ENCODE results near the gene SCNN1B.
"Not testable (repeated sequence)": the region's sequence is repeated elsewhere in the genome, so short reads cannot be mapped to it uniquely, and the experiment has no call there.

SCNN1B gene

GRCh38 chr16:23302045-23302956, at the start of gene SCNN1B:
Gene SCNN1B (plus strand): TSS chr16:23302302. CDS start chr16:23348600, 46,298 bp downstream.
- DNase-seq, result no peak

- no peak for DNase-seq
Measured at GRCh38 chr16:23252310-23252709, 49.8 kb upstream of the SCNN1B start.

GRCh38 chr16:23253650-23254049, 48.5 kb upstream of the SCNN1B start:
- not testable (repeated sequence) for DNase-seq

DNA sequence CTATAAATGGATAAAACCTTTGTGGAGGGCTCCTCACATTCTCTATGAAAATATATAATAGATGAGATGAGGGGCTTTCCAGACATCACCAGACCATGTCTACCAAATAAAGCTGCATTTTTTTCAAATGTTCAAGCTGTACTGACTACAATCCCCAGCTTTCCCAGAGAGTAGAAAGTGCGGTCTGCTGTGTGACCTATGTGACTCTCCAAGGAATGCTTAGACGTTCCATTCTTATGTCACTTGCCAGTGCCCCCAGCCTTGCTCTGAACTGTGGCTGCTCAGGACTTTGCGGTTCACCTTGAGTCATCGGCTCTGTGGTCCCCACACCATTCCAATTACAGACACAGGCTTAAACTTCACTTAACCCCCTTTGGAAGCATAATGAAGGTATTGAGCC, 47.8 kb upstream of the SCNN1B start:
- DNase-seq, result no peak

GRCh38 chr16:23255000-23255399, 47.1 kb upstream of the SCNN1B start:
- no peak for DNase-seq

DNA sequence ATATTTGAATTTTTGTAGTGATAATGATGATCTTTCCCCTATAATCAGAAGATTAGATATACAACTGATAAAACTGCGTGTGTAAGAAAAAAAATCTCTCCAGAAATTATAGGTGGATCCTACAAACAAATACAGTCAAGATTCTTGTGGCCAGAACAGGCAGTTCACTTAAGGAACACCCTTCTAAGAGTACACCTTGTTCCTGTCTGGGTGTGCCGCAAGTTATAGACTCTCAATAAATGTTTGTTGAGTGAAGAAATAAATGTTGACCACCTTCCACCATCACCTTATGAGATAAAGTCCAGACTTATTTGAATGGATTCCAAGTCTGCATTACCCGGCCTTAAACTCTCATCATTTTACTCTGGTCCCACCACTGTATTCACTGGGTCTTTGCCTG, 45.7 kb upstream of the SCNN1B start:
- no peak for DNase-seq

DNA sequence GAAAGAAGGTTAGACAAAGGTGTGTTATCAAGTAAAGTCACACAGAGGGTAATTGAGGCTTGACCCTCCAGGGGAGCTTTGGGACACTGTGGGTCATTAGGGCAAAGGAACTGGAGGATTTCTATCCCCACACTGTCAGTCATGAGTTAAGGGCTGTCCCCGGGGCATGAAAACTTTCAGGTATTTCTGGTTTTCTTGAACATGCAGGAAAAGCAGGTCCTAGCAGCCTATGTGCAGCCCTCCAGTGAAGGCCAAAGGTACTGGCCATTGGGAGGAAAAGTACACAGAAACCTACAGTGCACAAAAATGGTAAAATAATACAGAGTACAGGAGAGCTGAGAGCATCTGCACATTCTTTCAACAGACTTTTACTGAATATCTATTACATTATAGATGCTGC, 44.4 kb upstream of the SCNN1B start:
- DNase-seq, result no peak

DNA sequence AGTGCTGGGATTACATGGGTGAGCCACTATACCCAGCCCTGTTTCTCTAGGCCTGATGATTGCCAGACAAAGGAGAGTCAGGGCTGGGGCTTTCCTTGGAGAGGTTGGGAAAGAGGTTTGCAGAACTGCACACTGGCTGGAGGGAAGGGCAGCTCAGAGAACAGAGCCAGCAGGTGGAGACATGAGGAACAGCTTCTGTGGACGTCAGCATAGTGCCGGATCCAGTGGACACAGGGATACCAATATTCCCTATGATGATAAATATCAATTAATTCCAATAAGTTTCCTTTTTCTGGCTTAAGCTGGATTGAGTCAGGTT, 43.2 kb upstream of the SCNN1B start:
- no peak for DNase-seq

GRCh38 chr16:23267647-23268046, 34.5 kb upstream of the SCNN1B start:
- no peak for DNase-seq

- no peak for DNase-seq
Measured at GRCh38 chr16:23268561-23268960, 33.5 kb upstream of the SCNN1B start.

DNA sequence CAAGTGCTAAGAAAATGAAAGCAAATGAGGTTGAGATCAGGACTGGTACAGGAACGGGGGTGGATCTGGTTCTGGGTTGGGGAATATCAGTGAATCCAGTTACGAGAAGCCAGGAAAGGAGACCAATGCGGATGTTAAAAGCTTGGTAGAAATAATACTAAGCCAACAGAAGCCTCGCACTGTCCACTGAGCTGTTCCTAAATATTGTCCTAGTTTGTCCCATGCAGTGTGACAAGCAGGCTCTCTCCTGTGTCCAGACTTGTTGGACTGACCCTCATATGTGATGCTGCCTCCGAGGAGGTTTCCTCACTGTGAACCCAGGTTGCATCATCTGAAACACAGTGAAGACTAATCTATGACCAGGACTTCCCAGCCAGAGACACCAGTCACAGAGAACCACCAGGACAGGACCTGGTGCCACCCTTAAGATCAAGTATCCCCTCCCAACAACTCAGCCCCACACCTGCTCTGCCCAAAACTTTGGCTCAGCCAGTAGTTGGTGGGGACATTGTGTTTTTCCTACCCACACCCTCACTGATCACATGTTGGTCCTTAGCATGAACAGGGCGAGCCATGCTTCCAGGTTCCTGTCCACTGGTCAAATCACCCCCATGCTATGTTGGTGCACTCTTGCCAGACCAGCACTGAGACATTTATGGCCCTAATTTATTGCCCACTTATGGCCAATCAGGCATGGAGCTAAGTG, 32.7 kb upstream of the SCNN1B start:
- no peak for DNase-seq

- DNase-seq, result no peak
Measured at GRCh38 chr16:23270654-23271053, 31.4 kb upstream of the SCNN1B start.

DNA sequence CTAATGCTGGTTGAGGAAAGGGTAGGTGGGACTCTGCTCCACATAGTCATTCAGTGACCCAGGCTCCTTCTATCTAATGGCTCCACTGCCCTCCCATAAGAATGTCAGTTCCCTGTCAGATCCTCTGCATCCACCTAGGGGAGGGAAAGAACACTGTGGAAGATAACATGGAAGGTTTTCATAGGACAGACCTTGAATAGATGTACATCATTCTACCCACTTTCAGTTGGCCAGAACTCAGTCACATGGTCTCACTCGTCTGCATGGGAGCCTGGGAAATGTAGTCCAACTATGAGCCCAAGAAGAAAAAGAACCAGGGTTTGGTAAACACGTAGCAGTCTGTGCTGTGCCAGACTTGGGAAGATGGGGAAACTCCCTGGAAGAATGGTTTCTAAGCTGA, 27.1 kb upstream of the SCNN1B start:
- DNase-seq, result no peak

GRCh38 chr16:23276821-23277220, 25.3 kb upstream of the SCNN1B start:
- DNase-seq, result no peak

- no peak for DNase-seq
Measured at GRCh38 chr16:23278031-23278430, 24.1 kb upstream of the SCNN1B start.

- DNase-seq, result no peak
Measured at GRCh38 chr16:23279721-23280153, 22.4 kb upstream of the SCNN1B start.

DNA sequence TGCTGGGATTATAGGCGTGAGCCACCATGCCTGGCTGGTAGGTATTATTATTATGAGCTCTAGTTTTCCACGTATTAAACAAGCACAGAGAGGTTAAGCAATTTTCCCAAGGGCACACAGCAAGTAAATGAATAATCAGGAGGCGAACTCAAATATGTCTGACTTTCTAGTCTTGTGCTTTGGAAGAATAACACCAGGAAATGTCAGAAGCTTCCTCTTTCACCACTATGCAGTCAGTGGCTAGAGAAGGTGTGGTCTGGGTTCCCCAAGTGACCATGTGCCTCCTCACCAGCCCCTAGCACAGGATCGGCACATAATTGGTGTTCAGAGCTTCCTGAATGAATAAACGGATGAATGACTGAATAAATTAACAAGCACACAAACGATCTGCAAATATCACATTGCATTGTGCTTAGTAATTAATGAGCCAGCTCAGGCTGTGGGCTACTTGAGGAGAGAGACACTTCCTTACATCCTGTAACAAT, 21.6 kb upstream of the SCNN1B start:
- no peak for DNase-seq

- DNase-seq, result no peak
Measured at GRCh38 chr16:23282568-23282967, 19.5 kb upstream of the SCNN1B start.

- DNase-seq, result no peak
Measured at GRCh38 chr16:23283571-23283970, 18.5 kb upstream of the SCNN1B start.

DNA sequence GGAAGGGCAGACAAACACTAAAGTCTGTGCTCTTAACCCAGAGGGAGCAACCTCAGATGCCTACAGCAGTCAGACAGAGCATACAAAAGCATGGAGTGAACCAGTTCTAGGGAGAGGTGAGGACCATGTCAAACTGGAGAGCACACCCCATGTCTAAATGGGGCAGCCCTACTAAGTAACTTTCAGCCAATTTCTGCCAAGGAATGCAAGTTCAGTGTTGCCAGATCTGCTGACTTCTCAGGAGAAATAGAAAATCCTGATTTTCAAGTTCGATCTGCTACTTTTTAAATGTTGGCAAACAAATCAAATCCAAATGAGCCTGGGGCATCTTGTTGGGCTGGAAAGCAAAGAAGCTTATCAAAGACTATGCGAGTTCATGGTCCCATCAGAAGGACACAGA, 17.5 kb upstream of the SCNN1B start:
- DNase-seq, result no peak

- no peak for DNase-seq
Measured at GRCh38 chr16:23286131-23286532, 16.0 kb upstream of the SCNN1B start.

DNA sequence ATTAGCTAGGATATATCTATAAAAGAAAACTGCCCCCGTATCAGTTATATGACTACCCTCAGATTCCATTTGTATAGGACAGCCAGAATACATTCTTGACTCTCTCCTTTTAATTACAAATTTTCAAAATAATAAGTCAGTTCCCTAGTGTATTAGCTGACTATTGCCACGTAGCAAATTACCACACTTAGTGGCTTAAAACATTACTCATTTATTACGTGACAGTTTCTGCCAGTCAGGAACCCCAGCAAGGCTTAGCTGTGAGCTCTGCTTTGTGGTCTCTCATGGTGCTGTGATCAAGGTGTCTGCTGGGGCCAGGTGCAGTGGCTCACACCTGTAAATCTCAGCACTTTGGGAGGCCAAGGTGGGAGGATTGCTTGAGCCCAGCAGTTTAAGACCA, 13.9 kb upstream of the SCNN1B start:
- DNase-seq, result no peak

GRCh38 chr16:23288726-23289512, 13.2 kb upstream of the SCNN1B start:
- DNase-seq, result no peak
